GM23338 (cell line): ENCODE measurements around the gene GPR63. TPM values are rescaled to one million over a fixed set of nuclear protein-coding genes. Genes with fewer than 3 reads are reported as not detected.

Experiments
- ATAC-seq: fragments of 200-7000 bp; cut with Tn5 transposase; 3 replicates; pipeline ENCODE4 v1.9.1; 2020
- DNase-seq: peaks from one replicate; pipeline ENCODE4 v3.0.0-alpha.2; 2015; ENCODE audit warnings: low spot score
- H2AFZ ChIP-seq: fragments of 200-600 bp; sonication (generic); 2 replicates; pipeline ENCODE4 v1.8.0; 2016; ENCODE audit warnings: antibody characterized with exemption, mild to moderate bottlenecking, moderate library complexity
- H3F3A ChIP-seq: fragments of 200-600 bp; sonication (generic); replicated peaks from 2 replicates; pipeline ENCODE4 v1.8.0; 2017; ENCODE audit warnings: antibody characterized with exemption, mixed run types, low read depth
- H3K27ac ChIP-seq: fragments of 200-600 bp; sonication (generic); 2 replicates; pipeline ENCODE4 v1.6.1; 2016; ENCODE audit warnings: low read depth
- H3K27me3 ChIP-seq: fragments of 200-600 bp; sonication (generic); 2 replicates; pipeline ENCODE4 v1.8.0; 2016; ENCODE audit warnings: mild to moderate bottlenecking, mixed run types, moderate library complexity; ENCODE audit not compliant: insufficient read depth
- H3K36me3 ChIP-seq: fragments of 200-600 bp; sonication (generic); 2 replicates; pipeline ENCODE4 v1.8.0; 2016; ENCODE audit warnings: mild to moderate bottlenecking; ENCODE audit not compliant: insufficient read depth
- H3K4me1 ChIP-seq: fragments of 200-600 bp; sonication (generic); 2 replicates; pipeline ENCODE4 v1.8.0; 2016; ENCODE audit warnings: mild to moderate bottlenecking, moderate library complexity; ENCODE audit not compliant: insufficient read depth
- H3K4me2 ChIP-seq: fragments of 200-600 bp; sonication (generic); 2 replicates; pipeline ENCODE4 v1.7.1; 2017; ENCODE audit warnings: mixed run types
- H3K4me3 ChIP-seq: fragments of 200-600 bp; sonication (generic); 2 replicates; pipeline ENCODE4 v1.6.1; 2016; ENCODE audit warnings: mixed run types
- H3K79me2 ChIP-seq: fragments of 200-600 bp; sonication (generic); replicated peaks from 2 replicates; pipeline ENCODE4 v1.8.0; 2017; ENCODE audit warnings: mild to moderate bottlenecking; ENCODE audit not compliant: insufficient read depth
- H3K9me2 ChIP-seq: fragments of 200-600 bp; sonication (generic); 2 replicates; pipeline ENCODE4 v1.8.0; 2017; ENCODE audit not compliant: insufficient read depth
- H4K20me1 ChIP-seq: fragments of 200-600 bp; sonication (generic); replicated peaks from 2 replicates; pipeline ENCODE4 v1.8.0; 2017; ENCODE audit warnings: mild to moderate bottlenecking; ENCODE audit not compliant: insufficient read depth
- H3K27ac Mint-ChIP-seq: 2 replicates; pipeline ENCODE4 v1.8.0; 2020; ENCODE audit warnings: inconsistent platforms, mild to moderate bottlenecking, moderate library complexity, mixed read lengths
- H3K27me3 Mint-ChIP-seq: 3 replicates; pipeline ENCODE4 v1.8.0; 2022; ENCODE audit warnings: low read depth, mild to moderate bottlenecking, moderate library complexity, mixed read lengths, inconsistent platforms; ENCODE audit not compliant: insufficient read depth, poor library complexity
- H3K36me3 Mint-ChIP-seq: 3 replicates; pipeline ENCODE4 v1.8.0; 2021; ENCODE audit warnings: low read depth, mild to moderate bottlenecking, inconsistent platforms, moderate library complexity, mixed read lengths
- H3K4me1 Mint-ChIP-seq: 3 replicates; pipeline ENCODE4 v1.8.0; 2020; ENCODE audit warnings: mild to moderate bottlenecking, inconsistent platforms, mixed read lengths
- H3K4me3 Mint-ChIP-seq: 3 replicates; pipeline ENCODE4 v1.8.0; 2021; ENCODE audit warnings: moderate library complexity, mild to moderate bottlenecking, inconsistent platforms, mixed read lengths
- H3K9me3 Mint-ChIP-seq: 3 replicates; pipeline ENCODE4 v1.8.0; 2020; ENCODE audit warnings: moderate library complexity, mild to moderate bottlenecking, inconsistent platforms, mixed read lengths
- CREB1 ChIP-seq: fragments of 250-450 bp; sonication (Bioruptor Pico); IDR thresholded peaks from 2 replicates; pipeline ENCODE4 v1.5.0; 2020; ENCODE audit warnings: low read depth, mild to moderate bottlenecking, moderate library complexity
- EZH2phosphoT487 ChIP-seq: fragments of 200-600 bp; sonication (generic); IDR thresholded peaks from one replicate; pipeline ENCODE4 v1.8.1; 2018; ENCODE audit warnings: antibody characterized with exemption; ENCODE audit not compliant: unreplicated experiment
- NANOG ChIP-seq: IDR thresholded peaks from 2 replicates; pipeline ENCODE4 v1.6.1; 2016; ENCODE audit warnings: antibody characterized with exemption, borderline replicate concordance
- POLR2AphosphoS5 ChIP-seq: IDR thresholded peaks from 2 replicates; pipeline ENCODE4 v1.6.1; 2016; ENCODE audit warnings: antibody characterized with exemption, low read depth
- STAT1 ChIP-seq: IDR thresholded peaks from one replicate; pipeline ENCODE4 v1.6.1; 2016; ENCODE audit warnings: antibody characterized with exemption; ENCODE audit not compliant: unreplicated experiment
- ZNF114 ChIP-seq: fragments of 250-450 bp; sonication (Bioruptor Pico); IDR thresholded peaks from 2 replicates; pipeline ENCODE4 v1.5.0; 2020; ENCODE audit warnings: mild to moderate bottlenecking, moderate library complexity
- ZNF462 ChIP-seq: fragments of 250-450 bp; sonication (Bioruptor Pico); IDR thresholded peaks from 2 replicates; pipeline ENCODE4 v1.5.0; 2020; ENCODE audit warnings: mild to moderate bottlenecking, moderate library complexity
- polyA plus RNA-seq: library from polyadenylated mRNA; unstranded; fragments of >200 nt; fragmentation: Nextera tagmentation; extraction: Ambion mirVana; gene quantifications from 2 replicates; pipeline ENCODE4 v1.2.1, GENCODE V29; 2016
- total RNA-seq: library from RNA; depleted of rRNA; stranded (reverse); fragments of >200 nt; shearing (Covaris generic); gene quantifications from 2 replicates; pipeline ENCODE4 v1.2.3, GENCODE V29; 2014
- TF ChIP-seq, protein P1 (sequence below), 2 experiments: fragments of 200-600 bp in 1 of 2; sonication (generic) in 1 of 2; conservative IDR thresholded peaks; 2 replicates each; pipeline versions ENCODE4 v1.5.1 to v1.6.1; 2016 to 2017; ENCODE audit warnings: antibody characterized with exemption in 2 of 2, low read depth in 2 of 2, mild to moderate bottlenecking in 2 of 2, moderate library complexity in 1 of 2

GPR63 gene
- total and polyA plus RNA-seq, 2 experiments from 2014 or later = 5.4 to 19.3 TPM

GRCh38 chr6:96832780-96833179 lies 4.5 kb downstream of the GPR63 start:
- TF ChIP-seq, protein P1, sequence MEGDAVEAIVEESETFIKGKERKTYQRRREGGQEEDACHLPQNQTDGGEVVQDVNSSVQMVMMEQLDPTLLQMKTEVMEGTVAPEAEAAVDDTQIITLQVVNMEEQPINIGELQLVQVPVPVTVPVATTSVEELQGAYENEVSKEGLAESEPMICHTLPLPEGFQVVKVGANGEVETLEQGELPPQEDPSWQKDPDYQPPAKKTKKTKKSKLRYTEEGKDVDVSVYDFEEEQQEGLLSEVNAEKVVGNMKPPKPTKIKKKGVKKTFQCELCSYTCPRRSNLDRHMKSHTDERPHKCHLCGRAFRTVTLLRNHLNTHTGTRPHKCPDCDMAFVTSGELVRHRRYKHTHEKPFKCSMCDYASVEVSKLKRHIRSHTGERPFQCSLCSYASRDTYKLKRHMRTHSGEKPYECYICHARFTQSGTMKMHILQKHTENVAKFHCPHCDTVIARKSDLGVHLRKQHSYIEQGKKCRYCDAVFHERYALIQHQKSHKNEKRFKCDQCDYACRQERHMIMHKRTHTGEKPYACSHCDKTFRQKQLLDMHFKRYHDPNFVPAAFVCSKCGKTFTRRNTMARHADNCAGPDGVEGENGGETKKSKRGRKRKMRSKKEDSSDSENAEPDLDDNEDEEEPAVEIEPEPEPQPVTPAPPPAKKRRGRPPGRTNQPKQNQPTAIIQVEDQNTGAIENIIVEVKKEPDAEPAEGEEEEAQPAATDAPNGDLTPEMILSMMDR (conservative IDR thresholded peaks at IDR 0.05; ENCODE audit: low read depth in 2 of 2) = no peak
- TF ChIP-seq ZNF462 (CRISPR knock-in tag) (no peak), NANOG (no peak), ZNF114 (CRISPR knock-in tag) (no peak), STAT1 (no peak), POLR2AphosphoS5 (no peak), CREB1 (CRISPR knock-in tag) (no peak), EZH2phosphoT487 (no peak)
- no peak overlapping the region for H3K4me3 Mint-ChIP-seq
- Histone ChIP-seq H4K20me1 (peaks cover 3% of the 10 kb centered on the region), H3F3A (no peaks in the 10 kb centered on the region), H3K79me2 (peaks cover 86% of the 10 kb centered on the region), H3K4me2 (no peak overlapping the region), H3K4me3 (no peak overlapping the region), H3K36me3 (peaks cover 5% of the 10 kb centered on the region; the same call in 1 of the 2 replicates), H3K4me1 (peaks cover 13% of the 10 kb centered on the region), H3K9me2 (no peaks in the 10 kb centered on the region), H3K27ac (no peak overlapping the region), H2AFZ (no peak overlapping the region), H3K27me3 (peaks cover under 1% of the 10 kb centered on the region; the same call in 1 of the 2 replicates)
- H3K36me3 Mint-ChIP-seq = peaks cover 16% of the 10 kb centered on the region; the same call in 2 of the 3 replicates
- H3K27me3 Mint-ChIP-seq = peaks cover 5% of the 10 kb centered on the region
- no peak overlapping the region for H3K27ac Mint-ChIP-seq
- no peak for DNase-seq
- peaks cover 32% of the 10 kb centered on the region for H3K4me1 Mint-ChIP-seq
- no peak for ATAC-seq
- H3K9me3 Mint-ChIP-seq = no peaks in the 10 kb centered on the region
